SK-N-SH (cell line): ENCODE data around the gene BORA. TPM values are rescaled to one million over a fixed set of nuclear protein-coding genes. Genes with fewer than 3 reads are reported as not detected.

ENCODE experiments used
- CTCF ChIA-PET: fragments of 300-600, 350-600 bp; formaldehyde crosslinking; extraction: SDS; loops from one replicate; lab custom pipeline; 2021; lab: Yijun Ruan, JAX
- POLR2A ChIA-PET: fragments of 350-600 bp; sonication (Branson Sonifier 250); formaldehyde crosslinking; extraction: SDS; loops from one replicate; lab custom pipeline; 2020; ENCODE audit warnings: antibody characterized with exemption, inconsistent platforms; lab: Yijun Ruan, JAX
- DNase-seq: peaks from one replicate; pipeline ENCODE4 v3.0.0; 2012
- H2AFZ ChIP-seq: fragments of 200-600 bp; sonication (generic); 2 replicates; pipeline ENCODE4 v1.8.1; 2016; ENCODE audit warnings: antibody characterized with exemption, mild to moderate bottlenecking, low read depth
- H3F3A ChIP-seq: fragments of 200-600 bp; sonication (generic); replicated peaks from 2 replicates; pipeline ENCODE3; 2016; ENCODE audit warnings: antibody characterized with exemption, mild to moderate bottlenecking; ENCODE audit not compliant: insufficient read depth
- H3K27ac ChIP-seq, 2 experiments: fragments of 200-500 bp in 1 of 2; fragments of 200-600 bp in 1 of 2; sonication (Bioruptor generic) in 1 of 2; sonication (generic), shearing (Covaris generic) in 1 of 2; 2 replicates each; pipeline versions ENCODE4 v1.5.1 to v1.6.1; 2014 to 2016; ENCODE audit warnings: low read depth in 2 of 2, inconsistent platforms in 1 of 2, low read length in 1 of 2, mild to moderate bottlenecking in 1 of 2, mixed read lengths in 1 of 2
- H3K27me3 ChIP-seq: fragments of 200-600 bp; sonication (generic), shearing (Covaris generic); 2 replicates; pipeline ENCODE4 v1.6.1; 2016; ENCODE audit warnings: mixed run types; ENCODE audit not compliant: insufficient read depth
- H3K36me3 ChIP-seq, 2 experiments: fragments of 200-500 bp in 1 of 2; fragments of 200-600 bp in 1 of 2; sonication (Bioruptor generic) in 1 of 2; sonication (generic) in 1 of 2; replicated peaks in 1 of 2; 2 replicates each; pipeline versions ENCODE3 to v1.5.1; 2014 to 2016; ENCODE audit warnings: low read length in 1 of 2, mild to moderate bottlenecking in 1 of 2; ENCODE audit not compliant: insufficient read depth in 2 of 2, control insufficient read depth in 1 of 2
- H3K4me1 ChIP-seq, 2 experiments: fragments of 200-500 bp in 1 of 2; fragments of 200-600 bp in 1 of 2; sonication (Bioruptor generic) in 1 of 2; sonication (generic), shearing (Covaris generic) in 1 of 2; 2 replicates each; pipeline versions ENCODE4 v1.5.1 to v1.6.1; 2014 to 2016; ENCODE audit warnings: low read depth in 1 of 2, low read length in 1 of 2, mixed run types in 1 of 2; ENCODE audit not compliant: insufficient read depth in 2 of 2, control insufficient read depth in 1 of 2
- H3K4me2 ChIP-seq: fragments of 200-600 bp; sonication (generic), shearing (Covaris generic); 2 replicates; pipeline ENCODE4 v1.6.1; 2017; ENCODE audit warnings: mixed run types
- H3K4me3 ChIP-seq, 2 experiments: fragments of 200-500 bp in 1 of 2; fragments of 200-600 bp in 1 of 2; sonication (Bioruptor generic) in 1 of 2; sonication (generic), shearing (Covaris generic) in 1 of 2; 2 replicates each; pipeline versions ENCODE4 v1.5.1 to v1.8.1; 2014 to 2016; ENCODE audit warnings: low read depth in 2 of 2, inconsistent platforms in 1 of 2, low read length in 1 of 2, mild to moderate bottlenecking in 1 of 2, mixed read lengths in 1 of 2, moderate library complexity in 1 of 2
- H3K79me2 ChIP-seq: fragments of 200-600 bp; sonication (generic); 2 replicates; pipeline ENCODE4 v1.8.1; 2017; ENCODE audit warnings: mild to moderate bottlenecking; ENCODE audit not compliant: insufficient read depth
- H3K9ac ChIP-seq: fragments of 200-600 bp; sonication (generic); 2 replicates; pipeline ENCODE4 v1.6.1; 2017; ENCODE audit warnings: mixed run types
- H3K9me2 ChIP-seq: fragments of 200-600 bp; sonication (generic); 2 replicates; pipeline ENCODE4 v1.6.1; 2017; ENCODE audit warnings: mixed run types
- H3K9me3 ChIP-seq: fragments of 200-600 bp; sonication (generic); 2 replicates; pipeline ENCODE4 v1.6.1; 2017; ENCODE audit warnings: mixed run types, mild to moderate bottlenecking, moderate library complexity
- H4K20me1 ChIP-seq: fragments of 200-600 bp; sonication (generic); 2 replicates; pipeline ENCODE4 v1.6.1; 2017; ENCODE audit warnings: mild to moderate bottlenecking, mixed run types; ENCODE audit not compliant: insufficient read depth
- CHD2 ChIP-seq: fragments of 150-350 bp; IDR thresholded peaks from 2 replicates; pipeline ENCODE4 v1.6.1; 2018; ENCODE audit warnings: low read length; ENCODE audit not compliant: partially characterized antibody
- CTCF ChIP-seq: fragments of 200-600 bp; sonication (generic); IDR thresholded peaks from 2 replicates; pipeline ENCODE4 v1.6.1; 2017; ENCODE audit warnings: antibody characterized with exemption, mild to moderate bottlenecking, moderate library complexity
- FOXM1 ChIP-seq: IDR thresholded peaks from 2 replicates; pipeline ENCODE4 v1.4.0; 2012; ENCODE audit warnings: low read depth, mild to moderate bottlenecking
- GABPA ChIP-seq: IDR thresholded peaks from 2 replicates; pipeline ENCODE4 v1.4.0; 2012; ENCODE audit warnings: low read depth, mild to moderate bottlenecking
- POLR2AphosphoS5 ChIP-seq: IDR thresholded peaks from 2 replicates; pipeline ENCODE4 v1.6.1; 2012; ENCODE audit warnings: low read depth, low read length
- RAD21 ChIP-seq: IDR thresholded peaks from 2 replicates; pipeline ENCODE4 v1.6.1; 2012; ENCODE audit warnings: mild to moderate bottlenecking, low read length
- REST ChIP-seq: IDR thresholded peaks from 2 replicates; pipeline ENCODE4 v1.6.1; 2012; ENCODE audit warnings: mild to moderate bottlenecking, low read depth, low read length, moderate library complexity
- USF2 ChIP-seq: fragments of 150-350 bp; IDR thresholded peaks from 2 replicates; pipeline ENCODE4 v1.6.1; 2017; ENCODE audit warnings: antibody characterized with exemption, low read length, low read depth, borderline replicate concordance
- YY1 ChIP-seq: IDR thresholded peaks from 2 replicates; pipeline ENCODE4 v1.4.0; 2012; ENCODE audit warnings: low read depth, mild to moderate bottlenecking
- WGBS: methylation state at CpG from one replicate; pipeline ENCODE4 v1.1.6; 2017; ENCODE audit warnings: low lambda C conversion rate; 5-methylcytosine and 5-hydroxymethylcytosine counted together
- polyA plus RNA-seq, 3 experiments: library from polyadenylated mRNA; depleted of rRNA; stranded (reverse); fragments of >200 nt; gene quantifications; 2 replicates each; pipeline ENCODE4 v1.2.3, GENCODE V29; 2012

BORA gene
- polyA plus RNA-seq, 1 of the 3 experiments (the other 2 are of a cell fraction) = 1.4 TPM

- Histone ChIP-seq H3K9ac (no peak overlapping the region), H3K36me3 (peaks cover 94 to 99% of the 10 kb centered on the region in 2 experiments), H4K20me1 (peaks cover 5% of the 10 kb centered on the region; the same call in 1 of the 2 replicates), H3K27me3 (no peaks in the 10 kb centered on the region), H3K4me1 (peaks cover 0 to 1% of the 10 kb centered on the region in 2 experiments; a peak in 2 of 4 replicates), H3K9me3 (no peaks in the 10 kb centered on the region), H3K9me2 (no peaks in the 10 kb centered on the region), H3K79me2 (peaks cover 30% of the 10 kb centered on the region), H3F3A (peaks cover 14% of the 10 kb centered on the region), H3K4me2 (no peak overlapping the region), H2AFZ (no peak overlapping the region), H3K4me3 (no peak overlapping the region), H3K27ac (no peak overlapping the region)
- ChIA-PET CTCF (no interaction called here), POLR2A (no interaction called here)
- TF ChIP-seq GABPA (no peak), REST (no peak), POLR2AphosphoS5 (no peak), CTCF (no peak), RAD21 (no peak), YY1 (no peak), USF2 (no peak), CHD2 (no peak), FOXM1 (no peak)
- WGBS = 97% methylated on average over 2 of the region's 2 CpGs
- no peak for DNase-seq
Observed at GRCh38 chr13:72774019-72774418, 46.3 kb downstream of the BORA start.
